Suprapubic skin (tissue), 4 donors: ENCODE measurements around the gene MSX2. TPM values are rescaled to one million over a fixed set of nuclear protein-coding genes. Genes with fewer than 3 reads are reported as not detected.

Source experiments
- DNase-seq, 2 donors: peaks; one replicate each; pipeline ENCODE4 v3.0.0-alpha.2; 2019; ENCODE audit warnings: low spot score in 2 of 2
- H3K27ac ChIP-seq: fragments of 200-600 bp; sonication (generic); one replicate; pipeline ENCODE4 v1.5.1; 2019
- H3K27me3 ChIP-seq: fragments of 200-600 bp; sonication (generic); one replicate; pipeline ENCODE4 v1.5.1; 2019
- H3K36me3 ChIP-seq: fragments of 200-600 bp; sonication (generic); one replicate; pipeline ENCODE4 v1.5.1; 2019
- H3K4me1 ChIP-seq: fragments of 200-600 bp; sonication (generic); one replicate; pipeline ENCODE4 v1.5.1; 2019
- H3K4me3 ChIP-seq: fragments of 200-600 bp; sonication (generic); one replicate; pipeline ENCODE4 v1.5.1; 2019; ENCODE audit warnings: mild to moderate bottlenecking
- H3K9me3 ChIP-seq: fragments of 200-600 bp; sonication (generic); one replicate; pipeline ENCODE4 v1.5.1; 2019
- CTCF ChIP-seq, 2 donors: fragments of 200-600 bp in 1 of 2; fragments of 450-650 bp in 1 of 2; sonication (generic) in 1 of 2; IDR thresholded peaks; one replicate each; pipeline ENCODE4 v1.5.1; 2016 to 2019; ENCODE audit warnings: antibody characterized with exemption in 2 of 2, mild to moderate bottlenecking in 1 of 2, moderate library complexity in 1 of 2
- EP300 ChIP-seq: sonication (generic); formaldehyde crosslinking; IDR thresholded peaks from one replicate; pipeline ENCODE4 v1.6.1; 2017; ENCODE audit warnings: antibody characterized with exemption
- POLR2A ChIP-seq, 2 donors: fragments of 450-650 bp; IDR thresholded peaks; one replicate each; pipeline ENCODE4 v1.6.1; 2017; ENCODE audit warnings: antibody characterized with exemption in 2 of 2, mild to moderate bottlenecking in 2 of 2, moderate library complexity in 2 of 2
- POLR2AphosphoS5 ChIP-seq, 3 donors: sonication (generic); formaldehyde crosslinking; IDR thresholded peaks; one replicate each; pipeline ENCODE4 v1.6.1; 2017; ENCODE audit warnings: antibody characterized with exemption in 3 of 3
- WGBS: methylation state at CpG from one replicate; pipeline ENCODE4 v1.1.5; 2018; 5-methylcytosine and 5-hydroxymethylcytosine counted together
- total RNA-seq, 4 donors: library from RNA; depleted of rRNA; stranded (reverse); fragments of >200 nt; gene quantifications; one replicate each; pipeline ENCODE4 v1.1.0, GENCODE V29; 2016

MSX2 gene
- total RNA-seq, 4 donors from 2014 or later: 3.5 to 23.1 (median 9.9) TPM

GRCh38 chr5:174733091-174733690 is 8.8 kb downstream of the MSX2 start:
- WGBS: 75% methylated on average over 13 of the region's 15 CpGs
- Histone ChIP-seq H3K4me3 (no peak overlapping the region), H3K27ac (no peak overlapping the region), H3K27me3 (peaks cover 72% of the 10 kb centered on the region), H3K4me1 (peaks cover 8% of the 10 kb centered on the region), H3K9me3 (no peaks in the 10 kb centered on the region), H3K36me3 (peaks cover 6% of the 10 kb centered on the region)
- DNase-seq: no peak
- TF ChIP-seq CTCF (IDR thresholded peaks at IDR 0.05) (no peak), EP300 (no peak)

GRCh38 chr5:174733836-174734235 is 9.5 kb downstream of the MSX2 start:
- peaks cover 75% of the 10 kb centered on the region for H3K27me3 ChIP-seq
- WGBS: 63% methylated on average over 3 of the region's 3 CpGs
- H3K4me1 ChIP-seq: peaks cover 8% of the 10 kb centered on the region
- H3K4me3 ChIP-seq: no peak overlapping the region
- peaks cover 6% of the 10 kb centered on the region for H3K36me3 ChIP-seq
- H3K27ac ChIP-seq: no peak overlapping the region
- H3K9me3 ChIP-seq: no peaks in the 10 kb centered on the region
- TF ChIP-seq POLR2AphosphoS5 (IDR thresholded peaks at IDR 0.05): no peak
- TF ChIP-seq CTCF (IDR thresholded peaks at IDR 0.05): no peak
- no peak for TF ChIP-seq EP300
- no peak for TF ChIP-seq POLR2A (IDR thresholded peaks at IDR 0.05)
- no peak for DNase-seq

- Histone ChIP-seq H3K4me1 (peaks cover 8% of the 10 kb centered on the region), H3K36me3 (no peaks in the 10 kb centered on the region), H3K4me3 (peak overlapping the region; percentile 13), H3K27ac (no peak overlapping the region), H3K9me3 (no peaks in the 10 kb centered on the region), H3K27me3 (peaks cover 72% of the 10 kb centered on the region)
- TF ChIP-seq EP300 (no peak), POLR2A (IDR thresholded peaks at IDR 0.05) (no peak), CTCF (IDR thresholded peaks at IDR 0.05) (no peak), POLR2AphosphoS5 (IDR thresholded peaks at IDR 0.05) (no peak)
- WGBS: 31% methylated on average over 22 of the region's 22 CpGs
- DNase-seq: no peak
These were observed 10.5 kb downstream of the MSX2 start for GRCh38 chr5:174734571-174735497.

- WGBS: 4% methylated on average over 31 of the region's 54 CpGs
These were observed 11.3 kb downstream of the MSX2 start for GRCh38 chr5:174735498-174736330.

More at GRCh38 chr5:174735498-174736330, 11.3 kb downstream of the MSX2 start:
- no peaks in the 10 kb centered on the region for H3K9me3 ChIP-seq
- no peak overlapping the region for H3K27ac ChIP-seq
- no peak for DNase-seq
- TF ChIP-seq POLR2A (IDR thresholded peaks at IDR 0.05): no peak
- TF ChIP-seq POLR2AphosphoS5 (IDR thresholded peaks at IDR 0.05): no peak
- no peak for TF ChIP-seq EP300
- peak in 1 of 2 donors; percentile 24 for TF ChIP-seq CTCF (IDR thresholded peaks at IDR 0.05)
- H3K36me3 ChIP-seq: no peaks in the 10 kb centered on the region
- H3K27me3 ChIP-seq: peaks cover 79% of the 10 kb centered on the region
- peak overlapping the region; percentile 13 for H3K4me3 ChIP-seq
- H3K4me1 ChIP-seq: peaks cover 8% of the 10 kb centered on the region
